ENCODE results near the gene RUNX2. TPM values are rescaled to one million over a fixed set of nuclear protein-coding genes. Genes with fewer than 3 reads are reported as not detected.

RUNX2 gene
- total and polyA plus RNA-seq, 2 of the 8 experiments (the other 6 are each of a cell fraction or from before 2014, with no cell fraction given) = 0.26 to 1.2 TPM

DNA sequence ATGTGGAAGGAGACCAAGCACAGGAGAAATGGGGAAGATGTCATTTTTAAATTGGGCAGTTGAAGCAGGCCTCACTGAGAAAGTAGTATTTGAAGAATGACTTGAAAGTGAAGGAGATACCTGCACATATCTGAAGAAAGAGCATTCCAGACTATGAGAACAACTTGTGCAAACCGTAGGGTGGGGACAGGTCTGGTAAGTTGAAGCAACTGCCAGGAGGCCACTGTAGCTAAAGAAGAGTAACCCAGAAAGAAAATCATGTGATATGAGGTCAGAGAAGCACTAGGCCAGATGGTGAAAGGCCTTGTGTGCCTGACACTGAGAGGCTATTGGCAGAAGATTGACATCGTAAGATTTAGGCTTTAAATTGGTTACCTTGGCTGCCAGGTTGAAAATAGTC lies 54.3 kb downstream of the RUNX2 start (continued):
- TF ChIP-seq CHD7 (IDR thresholded peaks at IDR 0.05; ENCODE audit: insufficient replicate concordance, low read length) (no peak), SIX5 (IDR thresholded peaks at IDR 0.05; ENCODE audit: low read depth, low read length) (no peak), RBBP5 (IDR thresholded peaks at IDR 0.05; ENCODE audit: borderline replicate concordance, low read depth, low read length) (no peak), EGR1 (IDR thresholded peaks at IDR 0.05; ENCODE audit: borderline replicate concordance, low read depth, low read length) (no peak), POU5F1 (IDR thresholded peaks at IDR 0.05; ENCODE audit: low read depth, low read length) (no peak)

Data from H1 (cell line).